Ovary (tissue), 9 donors: ENCODE results near the gene NIPBL. TPM values are rescaled to one million over a fixed set of nuclear protein-coding genes. Genes with fewer than 3 reads are reported as not detected.

Experiments
- DNase-seq, 5 donors: peaks; one replicate each; pipeline ENCODE4 v3.0.0-alpha.2; 2019 to 2020
- H3K27ac ChIP-seq, 2 donors: fragments of 200-600 bp; one replicate each; pipeline versions ENCODE4 v1.5.1 to v1.8.0; 2019 to 2022
- H3K27me3 ChIP-seq: fragments of 200-600 bp; one replicate; pipeline ENCODE4 v1.8.0; 2022
- H3K36me3 ChIP-seq: fragments of 200-600 bp; sonication (generic); one replicate; pipeline ENCODE4 v1.5.1; 2019
- H3K4me1 ChIP-seq: one replicate; pipeline ENCODE4 v1.8.1; 2013; ENCODE audit warnings: mild to moderate bottlenecking, moderate library complexity; ENCODE audit not compliant: insufficient read depth
- H3K4me3 ChIP-seq: fragments of 200-600 bp; sonication (generic); one replicate; pipeline ENCODE4 v1.5.1; 2017
- H3K9me3 ChIP-seq, 2 donors: fragments of 200-600 bp in 1 of 2; sonication (generic) in 1 of 2; one replicate each; pipeline versions ENCODE4 v1.5.1 to v1.8.1; 2013 to 2019; ENCODE audit warnings: mild to moderate bottlenecking in 1 of 2, moderate library complexity in 1 of 2
- CTCF ChIP-seq, 3 donors: fragments of 450-650 bp in 2 of 3; fragments of 200-600 bp in 1 of 3; IDR thresholded peaks; one replicate each; pipeline versions ENCODE4 v1.5.1 to v1.8.0; 2016 to 2022; ENCODE audit warnings: antibody characterized with exemption in 3 of 3, mild to moderate bottlenecking in 1 of 3
- EP300 ChIP-seq: sonication (generic); formaldehyde crosslinking; IDR thresholded peaks from one replicate; pipeline ENCODE4 v1.6.1; 2017; ENCODE audit warnings: antibody characterized with exemption
- POLR2A ChIP-seq: fragments of 450-650 bp; IDR thresholded peaks from one replicate; pipeline ENCODE4 v1.6.1; 2017; ENCODE audit warnings: antibody characterized with exemption, mild to moderate bottlenecking, moderate library complexity
- WGBS, 3 donors: extraction: QIAGEN DNeasy Blood & Tissue Kit in 1 of 3; methylation state at CpG; one replicate each; pipeline versions ENCODE4 v1.1.5 to v1.1.7; 2013 to 2017; 5-methylcytosine and 5-hydroxymethylcytosine counted together
- intact Hi-C, 4 donors: fragments of 100-400 bp; cut with DNase I; formaldehyde crosslinking; loops; one replicate each; pipeline versions ENCODE4 v1.11.0 to v1.15.1; 2022 to 2023
- polyA plus RNA-seq, 2 donors: library from polyadenylated mRNA; stranded (reverse); fragments of 200-250 nt in 1 of 2; fragments of 350-450 nt in 1 of 2; fragmentation: Illumina TruSeq in 1 of 2; extraction: RNeasy Lipid Tissue Mini Kit (QIAGEN cat#74804) in 1 of 2; gene quantifications; one replicate each; pipeline ENCODE4 v1.2.3, GENCODE V29; 2013 to 2014
- total RNA-seq, 7 donors: library from RNA; depleted of rRNA in 2 of 7; stranded (reverse); fragments of >200 nt in 2 of 7; fragmentation: NEBNext Ultra II Directional in 3 of 7; extraction: Animal tissue kit (Norgen Biotek cat#: 25700) in 3 of 7; gene quantifications; one replicate each; pipeline versions ENCODE4 v1.1.0 to v1.2.4, GENCODE V29; 2016 to 2023
- donor health status: DM: no; HTN: no; CAD: no; lungs with moderate emphysema.
- donor health status: DM: no; HTN: no; CAD: no.
- donor health status: Bipolar disorder and iron deficiency.
- donor health status: DM: yes; HTN: yes; CAD: no.
- donor health status: DM: no; HTN: no; CAD: no.
- donor health status: DM: yes; HTN: yes; CAD: no.

NIPBL gene
- total and polyA plus RNA-seq, 9 donors, result 20.8 to 73.1 (median 61.7) TPM

- WGBS, 3 donors, result 96 to 98% (median 96%) methylated on average over 4 of the region's 4 CpGs
- intact Hi-C loops, result no loop called here
- no peak for TF ChIP-seq POLR2A
- no peak for TF ChIP-seq CTCF (IDR thresholded peaks at IDR 0.05)
- TF ChIP-seq EP300, result no peak
Observed at GRCh38 chr5:37044120-37044519, 167.6 kb downstream of the NIPBL start.

GRCh38 chr5:37045703-37046102 lies 169.1 kb downstream of the NIPBL start:
- TF ChIP-seq POLR2A, result no peak
- no peak for TF ChIP-seq EP300
- no peak for TF ChIP-seq CTCF (IDR thresholded peaks at IDR 0.05)
- Histone ChIP-seq H3K27ac (no peak overlapping the region), H3K27me3 (no peaks in the 10 kb centered on the region), H3K9me3 (no peaks in the 10 kb centered on the region), H3K4me1 (no peaks in the 10 kb centered on the region), H3K36me3 (no peaks in the 10 kb centered on the region), H3K4me3 (no peak overlapping the region)
- intact Hi-C loops, result no loop called here
- WGBS, 3 donors, result 81 to 97% (median 95%) methylated on average over 2 of the region's 2 CpGs
- DNase-seq, result no peak

More at GRCh38 chr5:37044120-37044519, 167.6 kb downstream of the NIPBL start:
- Histone ChIP-seq H3K9me3 (no peaks in the 10 kb centered on the region), H3K4me3 (no peak overlapping the region), H3K27me3 (no peaks in the 10 kb centered on the region), H3K36me3 (no peaks in the 10 kb centered on the region), H3K4me1 (no peaks in the 10 kb centered on the region), H3K27ac (no peak overlapping the region)
- DNase-seq, result no peak

GRCh38 chr5:37047947-37048346 lies 171.4 kb downstream of the NIPBL start:
- Histone ChIP-seq H3K27me3 (no peaks in the 10 kb centered on the region), H3K4me1 (no peaks in the 10 kb centered on the region), H3K27ac (no peak overlapping the region), H3K4me3 (no peak overlapping the region), H3K36me3 (no peaks in the 10 kb centered on the region), H3K9me3 (no peaks in the 10 kb centered on the region)
- TF ChIP-seq EP300, result no peak
- TF ChIP-seq CTCF (IDR thresholded peaks at IDR 0.05), result no peak
- TF ChIP-seq POLR2A, result no peak
- no peak for DNase-seq
- intact Hi-C loops, result no loop called here

- TF ChIP-seq CTCF (IDR thresholded peaks at IDR 0.05) (no peak), EP300 (no peak), POLR2A (no peak)
- intact Hi-C loops, result no loop called here
- DNase-seq, result no peak
- Histone ChIP-seq H3K9me3 (no peaks in the 10 kb centered on the region), H3K27ac (no peak overlapping the region), H3K36me3 (no peaks in the 10 kb centered on the region), H3K4me3 (no peak overlapping the region), H3K27me3 (no peaks in the 10 kb centered on the region), H3K4me1 (no peaks in the 10 kb centered on the region)
- WGBS, 3 donors, result 92 to 97% (median 95%) methylated on average over 2 of the region's 2 CpGs
Observed at GRCh38 chr5:37054391-37054790, 177.8 kb downstream of the NIPBL start.
